ENCODE data around the gene ABLIM1. TPM values are rescaled to one million over a fixed set of nuclear protein-coding genes. Genes with fewer than 3 reads are reported as not detected.
"Not testable (repeated sequence)": the region's sequence is repeated elsewhere in the genome, so short reads cannot be mapped to it uniquely, and the experiment has no call there.

Gene ABLIM1
- total RNA-seq, 1 experiment from 2014 or later, result 34.0 TPM

- BruUV-seq (replicated peaks), result no TSS peak
- intact Hi-C loops (cut with micrococcal nuclease; ENCODE audit: unreplicated experiment), result loop anchor here (1.0 to 10.0 kb wide), 4 partner anchors 153 to 421 kb away; no protein-coding TSS in a partner anchor
- Histone ChIP-seq H3K27me3 (replicated peaks; ENCODE audit: insufficient read depth, low read depth, low read length, poor library complexity) (no peaks in the 10 kb centered on the region), H3K9me3 (ENCODE audit: low read depth, low read length, poor library complexity, severe bottlenecking) (no peaks in the 10 kb centered on the region), H3K4me1 (ENCODE audit: insufficient read depth, low read length, poor library complexity, severe bottlenecking) (peaks cover 4% of the 10 kb centered on the region), H3K27ac (ENCODE audit: low read depth, low read length, poor library complexity, severe bottlenecking) (no peak overlapping the region), H3K36me3 (ENCODE audit: insufficient read depth, low read length, poor library complexity, severe bottlenecking) (no peaks in the 10 kb centered on the region), H3K4me3 (ENCODE audit: low read depth, low read length, poor library complexity, severe bottlenecking) (no peak overlapping the region)
- TF ChIP-seq EZH2 (IDR thresholded peaks at IDR 0.05; ENCODE audit: borderline replicate concordance, low read depth, low read length, poor library complexity, severe bottlenecking), result no peak
- peak; percentile 73 for TF ChIP-seq CTCF (conservative IDR thresholded peaks at IDR 0.05; ENCODE audit: low read depth, low read length)
- ChIA-PET POLR2A (ENCODE audit: low non-redundant PET) (no interaction called here), CTCF (interaction anchor here (1.0 to 1.2 kb wide), 3 partner anchors 154 to 400 kb away, joined by 3 to 10 read pairs (median 6); no protein-coding TSS in a partner anchor)
- DNase-seq (ENCODE audit: low spot score), result peak; percentile 60
Measured at GRCh38 chr10:114703377-114704107, 45.5 kb upstream of the ABLIM1 start.

- Histone ChIP-seq H3K27me3 (replicated peaks; ENCODE audit: insufficient read depth, low read depth, low read length, poor library complexity) (no peaks in the 10 kb centered on the region), H3K4me1 (ENCODE audit: insufficient read depth, low read length, poor library complexity, severe bottlenecking) (peaks cover 6% of the 10 kb centered on the region), H3K27ac (ENCODE audit: low read depth, low read length, poor library complexity, severe bottlenecking) (no peak overlapping the region), H3K9me3 (ENCODE audit: low read depth, low read length, poor library complexity, severe bottlenecking) (no peaks in the 10 kb centered on the region), H3K36me3 (ENCODE audit: insufficient read depth, low read length, poor library complexity, severe bottlenecking) (no peaks in the 10 kb centered on the region), H3K4me3 (ENCODE audit: low read depth, low read length, poor library complexity, severe bottlenecking) (no peak overlapping the region)
- intact Hi-C loops (cut with micrococcal nuclease; ENCODE audit: unreplicated experiment), result no loop called here
- ChIA-PET CTCF (interaction anchor here (0.6 kb wide), 1 partner anchor 9 kb away, joined by 5 read pairs; no protein-coding TSS in a partner anchor), POLR2A (ENCODE audit: low non-redundant PET) (interaction anchor here (0.6 kb wide), 1 partner anchor 37 kb away, joined by 4 read pairs; no protein-coding TSS in a partner anchor)
- no peak for TF ChIP-seq CTCF (conservative IDR thresholded peaks at IDR 0.05; ENCODE audit: low read depth, low read length)
- no peak for TF ChIP-seq EZH2 (IDR thresholded peaks at IDR 0.05; ENCODE audit: borderline replicate concordance, low read depth, low read length, poor library complexity, severe bottlenecking)
- no TSS peak for BruUV-seq (replicated peaks)
- no peak for DNase-seq (ENCODE audit: low spot score)
Measured at GRCh38 chr10:114698271-114699061, 40.4 kb upstream of the ABLIM1 start.

- ChIA-PET POLR2A (ENCODE audit: low non-redundant PET) (no interaction called here), CTCF (no interaction called here)
- Histone ChIP-seq H3K27me3 (replicated peaks; ENCODE audit: insufficient read depth, low read depth, low read length, poor library complexity) (no peaks in the 10 kb centered on the region), H3K36me3 (ENCODE audit: insufficient read depth, low read length, poor library complexity, severe bottlenecking) (no peaks in the 10 kb centered on the region), H3K4me1 (ENCODE audit: insufficient read depth, low read length, poor library complexity, severe bottlenecking) (peaks cover 6% of the 10 kb centered on the region), H3K27ac (ENCODE audit: low read depth, low read length, poor library complexity, severe bottlenecking) (no peak overlapping the region), H3K4me3 (ENCODE audit: low read depth, low read length, poor library complexity, severe bottlenecking) (no peak overlapping the region), H3K9me3 (ENCODE audit: low read depth, low read length, poor library complexity, severe bottlenecking) (no peaks in the 10 kb centered on the region)
- no peak for TF ChIP-seq CTCF (conservative IDR thresholded peaks at IDR 0.05; ENCODE audit: low read depth, low read length)
- no peak for TF ChIP-seq EZH2 (IDR thresholded peaks at IDR 0.05; ENCODE audit: borderline replicate concordance, low read depth, low read length, poor library complexity, severe bottlenecking)
- no TSS peak for BruUV-seq (replicated peaks)
- no peak for DNase-seq (ENCODE audit: low spot score)
- intact Hi-C loops (cut with micrococcal nuclease; ENCODE audit: unreplicated experiment), result no loop called here
Measured at GRCh38 chr10:114697061-114697598, 39.1 kb upstream of the ABLIM1 start.

GRCh38 chr10:114696301-114696700, 38.2 kb upstream of the ABLIM1 start:
- POLR2A ChIA-PET (ENCODE audit: low non-redundant PET); BruUV-seq (replicated peaks); CTCF ChIA-PET: not testable (repeated sequence)

More at GRCh38 chr10:114696301-114696700, 38.2 kb upstream of the ABLIM1 start:
- H3K27me3 ChIP-seq (replicated peaks; ENCODE audit: insufficient read depth, low read depth, low read length, poor library complexity); intact Hi-C loops (cut with micrococcal nuclease; ENCODE audit: unreplicated experiment); H3K4me3 ChIP-seq (ENCODE audit: low read depth, low read length, poor library complexity, severe bottlenecking); DNase-seq (ENCODE audit: low spot score); H3K9me3 ChIP-seq (ENCODE audit: low read depth, low read length, poor library complexity, severe bottlenecking); H3K27ac ChIP-seq (ENCODE audit: low read depth, low read length, poor library complexity, severe bottlenecking); H3K36me3 ChIP-seq (ENCODE audit: insufficient read depth, low read length, poor library complexity, severe bottlenecking): not testable (repeated sequence)
- peaks cover 13% of the 10 kb centered on the region for H3K4me1 ChIP-seq (ENCODE audit: insufficient read depth, low read length, poor library complexity, severe bottlenecking)
